ENCODE measurements around the gene RBP3. TPM values are rescaled to one million over a fixed set of nuclear protein-coding genes. Genes with fewer than 3 reads are reported as not detected.
A peak's percentile ranks its signal among the peaks of the same experiment; 100 is the strongest.

RBP3 gene
- polyA plus RNA-seq, 1 donor from 2014 or later = not detected

DNA sequence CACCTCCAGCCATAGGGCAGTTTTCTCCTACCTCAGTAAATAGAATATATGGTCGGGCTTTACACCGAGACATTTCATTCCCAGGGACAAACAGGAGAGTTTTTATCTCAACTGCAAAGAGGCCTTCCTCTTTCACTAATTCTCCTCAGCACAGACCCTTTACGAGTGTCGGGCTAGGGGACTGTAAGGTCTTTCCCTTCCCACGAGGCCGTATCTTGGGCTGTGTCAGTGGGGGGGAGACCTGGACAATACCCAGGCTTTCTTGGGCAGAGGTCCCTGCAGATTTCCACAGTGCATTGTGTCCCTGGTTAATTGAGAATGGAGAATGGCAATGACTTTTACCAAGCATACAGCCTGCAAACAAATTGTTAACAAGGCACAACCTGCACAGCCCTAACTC lies 49.1 kb downstream of the RBP3 start:
- no peak overlapping the region for H3K27ac Mint-ChIP-seq
- peaks cover 18% of the 10 kb centered on the region for H3K27me3 Mint-ChIP-seq
- H3K9me3 Mint-ChIP-seq = no peaks in the 10 kb centered on the region
- no peaks in the 10 kb centered on the region for H3K4me1 Mint-ChIP-seq
- H3K4me3 Mint-ChIP-seq = no peak overlapping the region
- H3K36me3 Mint-ChIP-seq = no peaks in the 10 kb centered on the region

DNA sequence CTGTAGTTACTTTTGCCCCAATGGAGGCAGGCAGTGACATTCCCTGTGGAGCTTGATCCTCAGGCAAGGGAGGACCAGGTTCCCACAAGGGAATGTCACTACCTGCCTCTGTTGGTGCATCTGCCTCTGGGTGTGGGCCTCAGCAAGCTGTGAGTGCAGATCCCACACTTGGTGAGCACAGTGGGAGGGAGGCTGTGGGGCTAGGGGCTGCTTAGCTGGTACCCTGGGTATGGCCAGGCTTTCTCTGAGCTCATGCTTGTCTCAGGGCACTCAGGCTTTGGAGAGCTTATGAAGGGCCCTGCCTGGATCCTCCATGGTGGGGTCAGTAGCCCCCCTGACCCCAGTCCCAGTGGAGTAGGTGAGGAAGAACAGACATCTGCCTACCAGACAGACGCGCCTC lies 52.1 kb downstream of the RBP3 start:
- H3K27ac Mint-ChIP-seq = peak overlapping the region in 1 of 3 donors; percentile 69
- no peaks in the 10 kb centered on the region for H3K4me1 Mint-ChIP-seq
- H3K36me3 Mint-ChIP-seq = no peaks in the 10 kb centered on the region
- peaks cover 21% of the 10 kb centered on the region for H3K27me3 Mint-ChIP-seq
- H3K9me3 Mint-ChIP-seq = no peaks in the 10 kb centered on the region
- H3K4me3 Mint-ChIP-seq = peak overlapping the region in 1 of 4 donors; percentile 12

- Mint-ChIP-seq H3K27me3 (peaks cover 20% of the 10 kb centered on the region), H3K4me1 (no peaks in the 10 kb centered on the region), H3K36me3 (no peaks in the 10 kb centered on the region), H3K4me3 (no peak overlapping the region), H3K9me3 (no peaks in the 10 kb centered on the region), H3K27ac (peak overlapping the region in 1 of 3 donors; percentile 69)
Measured at GRCh38 chr10:47400786-47401185, 52.6 kb downstream of the RBP3 start.

- Mint-ChIP-seq H3K4me3 (no peak overlapping the region), H3K27me3 (peaks cover 20% of the 10 kb centered on the region), H3K36me3 (no peaks in the 10 kb centered on the region), H3K4me1 (no peaks in the 10 kb centered on the region), H3K9me3 (no peaks in the 10 kb centered on the region), H3K27ac (no peak overlapping the region)
Measured at GRCh38 chr10:47401210-47401609, 53.0 kb downstream of the RBP3 start.

DNA sequence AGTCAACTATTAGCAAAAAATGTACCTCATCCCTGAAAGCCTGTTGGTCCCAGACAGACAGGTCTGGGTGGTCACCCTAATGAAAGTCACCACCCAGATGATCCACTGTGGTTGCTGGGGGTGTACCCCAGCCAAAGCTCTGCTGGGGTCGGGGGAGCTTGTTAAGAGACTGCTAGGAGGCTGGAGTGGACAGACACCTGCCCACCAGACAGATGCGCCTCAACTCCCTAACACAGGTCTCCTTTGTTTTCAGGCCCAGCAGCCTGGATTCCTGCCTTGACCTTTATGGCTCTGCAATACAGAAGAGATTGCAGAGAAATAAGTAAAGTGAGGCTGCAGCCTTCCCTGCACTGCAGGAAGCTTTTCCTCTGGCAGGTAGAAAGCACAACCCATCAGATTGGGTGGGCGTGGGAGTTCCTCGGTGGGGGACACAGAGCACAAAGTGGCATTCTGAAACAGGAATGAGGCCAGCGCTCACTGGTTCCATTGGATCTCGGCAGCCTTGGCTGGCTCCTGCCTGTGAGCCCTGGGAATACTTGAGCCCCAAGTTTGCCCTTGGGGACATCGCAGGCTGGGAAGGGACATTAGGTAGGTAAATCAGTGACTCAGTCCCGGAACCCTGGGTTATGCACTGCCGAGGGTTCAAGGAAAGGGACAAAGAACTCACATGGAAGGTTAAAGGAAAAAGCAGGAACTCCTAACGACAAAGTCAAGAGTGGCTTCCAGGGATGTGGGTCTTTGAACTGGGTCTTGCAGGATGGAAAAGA lies 53.9 kb downstream of the RBP3 start:
- Mint-ChIP-seq H3K27ac (peak overlapping the region in 1 of 3 donors; percentile 62), H3K9me3 (no peaks in the 10 kb centered on the region), H3K36me3 (no peaks in the 10 kb centered on the region), H3K27me3 (peaks cover 11% of the 10 kb centered on the region), H3K4me3 (peak overlapping the region in 1 of 4 donors; percentile 43), H3K4me1 (no peaks in the 10 kb centered on the region)

GRCh38 chr10:47402641-47403301 lies 54.6 kb downstream of the RBP3 start:
- no peaks in the 10 kb centered on the region for H3K4me1 Mint-ChIP-seq
- H3K27me3 Mint-ChIP-seq = peaks cover 11% of the 10 kb centered on the region

DNA sequence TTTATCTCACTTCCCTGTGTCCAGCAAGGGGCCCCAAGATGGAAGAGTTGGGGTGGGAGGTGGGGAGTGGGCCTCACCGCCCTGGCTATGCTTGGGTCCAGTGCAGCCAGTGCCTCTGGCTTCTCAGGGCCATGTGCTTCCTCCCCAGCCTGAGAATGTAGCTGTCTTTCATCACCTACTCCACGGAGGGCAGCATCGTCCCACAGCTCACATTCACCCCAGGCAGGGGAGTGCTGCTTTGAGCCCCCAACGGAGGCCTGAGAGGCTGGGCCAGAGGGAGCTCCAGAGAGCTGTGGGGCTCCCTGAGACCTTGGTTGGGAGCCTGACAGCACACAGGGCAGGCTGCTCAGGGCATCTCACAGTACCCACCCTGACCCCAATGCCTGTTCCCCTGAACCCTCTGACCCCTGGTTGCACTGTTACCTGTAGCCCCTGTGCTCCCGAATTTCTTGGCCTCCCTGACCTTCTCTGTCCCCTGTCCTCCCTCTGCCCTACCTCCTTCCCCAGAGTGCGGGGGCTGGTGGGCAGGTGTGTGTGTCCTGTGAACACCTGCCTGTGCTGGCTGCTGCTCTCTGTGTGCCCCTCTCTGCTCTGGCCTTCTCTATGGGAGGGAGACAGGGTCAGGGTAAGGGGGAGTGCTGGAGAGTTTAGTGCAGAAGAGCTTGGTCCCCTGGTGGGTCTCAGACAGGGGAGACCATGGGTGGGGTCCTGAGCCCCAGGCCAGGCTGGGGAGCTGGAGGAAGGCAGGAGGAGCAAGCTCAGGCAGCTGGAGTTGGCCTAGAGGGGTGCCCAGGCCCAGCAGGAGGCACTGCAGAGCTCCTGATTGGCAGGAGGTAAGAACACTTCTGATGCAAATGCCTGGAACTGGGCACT lies 55.5 kb downstream of the RBP3 start:
- no peak overlapping the region for H3K27ac Mint-ChIP-seq
- peak overlapping the region in 1 of 4 donors; percentile 57 for H3K4me3 Mint-ChIP-seq
- H3K9me3 Mint-ChIP-seq = no peaks in the 10 kb centered on the region
- no peaks in the 10 kb centered on the region for H3K4me1 Mint-ChIP-seq
- no peaks in the 10 kb centered on the region for H3K36me3 Mint-ChIP-seq
- H3K27me3 Mint-ChIP-seq = peaks cover 9% of the 10 kb centered on the region

More at GRCh38 chr10:47402641-47403301, 54.6 kb downstream of the RBP3 start:
- Mint-ChIP-seq H3K27ac (no peak overlapping the region), H3K4me3 (peak overlapping the region in 1 of 4 donors; percentile 57), H3K9me3 (no peaks in the 10 kb centered on the region), H3K36me3 (no peaks in the 10 kb centered on the region)

GRCh38 chr10:47404446-47404845 lies 56.3 kb downstream of the RBP3 start:
- Mint-ChIP-seq H3K9me3 (no peaks in the 10 kb centered on the region), H3K4me1 (no peaks in the 10 kb centered on the region), H3K36me3 (no peaks in the 10 kb centered on the region), H3K27ac (no peak overlapping the region), H3K27me3 (peaks cover 9% of the 10 kb centered on the region), H3K4me3 (no peak overlapping the region)

- Mint-ChIP-seq H3K9me3 (no peaks in the 10 kb centered on the region), H3K27ac (no peak overlapping the region), H3K36me3 (no peaks in the 10 kb centered on the region), H3K4me1 (no peaks in the 10 kb centered on the region), H3K4me3 (no peak overlapping the region), H3K27me3 (peaks cover 9% of the 10 kb centered on the region)
Measured at GRCh38 chr10:47404937-47405336, 56.8 kb downstream of the RBP3 start.

DNA sequence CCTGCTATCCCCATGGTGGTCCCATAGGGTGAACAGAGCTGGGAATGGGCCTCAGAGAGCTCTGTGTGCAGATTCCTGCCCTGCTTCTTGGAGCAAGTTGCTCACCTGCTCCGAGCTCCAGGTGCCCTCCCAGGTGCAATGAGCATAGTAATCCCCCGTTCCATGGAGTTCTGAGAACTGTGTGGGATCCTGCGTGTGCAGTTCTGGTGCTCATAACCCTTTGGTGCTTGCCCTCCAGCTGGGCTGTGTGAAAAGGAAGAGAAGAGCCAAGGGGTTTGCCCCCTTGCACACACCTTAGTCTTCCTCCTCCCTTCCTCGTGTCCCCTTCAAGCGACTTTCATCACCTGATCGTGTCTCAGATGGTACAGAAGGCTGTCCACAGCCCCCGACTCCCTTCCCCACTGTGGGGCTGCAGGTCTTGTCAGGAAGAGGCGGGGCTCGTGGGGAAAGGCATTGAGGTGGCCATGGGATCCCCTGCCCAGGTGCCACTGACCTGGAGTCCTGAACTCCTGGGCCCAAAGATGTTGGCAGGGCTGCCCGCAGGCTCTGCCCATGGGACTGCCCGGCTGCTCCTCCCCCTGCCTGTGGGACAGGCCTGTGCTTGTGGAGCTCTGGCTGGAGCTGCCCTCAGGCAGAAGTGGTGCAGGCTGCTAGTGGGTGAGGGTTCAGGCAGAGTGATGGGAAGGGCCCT lies 57.8 kb downstream of the RBP3 start:
- no peak overlapping the region for H3K4me3 Mint-ChIP-seq
- H3K9me3 Mint-ChIP-seq = no peaks in the 10 kb centered on the region
- H3K36me3 Mint-ChIP-seq = no peaks in the 10 kb centered on the region
- peaks cover 0 to 2% (median 0%) of the 10 kb centered on the region in 3 donors for H3K4me1 Mint-ChIP-seq
- H3K27ac Mint-ChIP-seq = no peak overlapping the region
- peaks cover 9% of the 10 kb centered on the region for H3K27me3 Mint-ChIP-seq

DNA sequence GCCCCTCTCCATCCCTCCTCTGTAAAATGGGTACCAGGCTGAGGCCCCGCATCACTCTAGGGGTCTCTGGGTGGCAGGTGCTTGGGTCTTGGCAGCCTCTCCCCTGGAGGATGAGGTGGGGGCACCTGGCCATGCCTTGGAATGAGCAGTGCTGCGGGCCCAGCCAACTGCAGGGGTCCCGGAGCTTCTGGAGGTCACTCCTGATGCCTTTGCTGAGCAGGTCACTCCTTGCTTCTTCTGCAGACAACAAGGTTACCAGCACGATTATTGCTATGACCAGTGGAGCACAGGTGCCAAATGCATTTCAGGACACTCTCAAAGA lies 58.3 kb downstream of the RBP3 start:
- Mint-ChIP-seq H3K9me3 (no peaks in the 10 kb centered on the region), H3K36me3 (no peaks in the 10 kb centered on the region), H3K4me3 (no peak overlapping the region), H3K4me1 (peaks cover 0 to 2% (median 0%) of the 10 kb centered on the region in 3 donors), H3K27me3 (peaks cover 9% of the 10 kb centered on the region), H3K27ac (no peak overlapping the region)

- H3K4me1 Mint-ChIP-seq = peaks cover 0 to 2% (median 0%) of the 10 kb centered on the region in 3 donors
- H3K27me3 Mint-ChIP-seq = peaks cover 9% of the 10 kb centered on the region
- no peak overlapping the region for H3K4me3 Mint-ChIP-seq
- H3K9me3 Mint-ChIP-seq = no peaks in the 10 kb centered on the region
- H3K27ac Mint-ChIP-seq = no peak overlapping the region
- no peaks in the 10 kb centered on the region for H3K36me3 Mint-ChIP-seq
Measured at GRCh38 chr10:47406870-47407691, 58.9 kb downstream of the RBP3 start.

Measured in IgD-negative memory B cell (primary cell).